Stimulated activated CD8-positive, alpha-beta memory T cell treated with anti-CD3 and anti-CD28 coated beads, Interleukin-4, amount 100 ng/mL, for 24 hours (primary cell): Measurements from ENCODE around the gene PLCH1.

Experiments used
- DNase-seq: peaks from one replicate; pipeline ENCODE4 v3.0.0-alpha.2; 2020; ENCODE audit warnings: low read depth

PLCH1 gene

GRCh38 chr3:155548195-155548594, 196.7 kb downstream of the PLCH1 start:
- no peak for DNase-seq

GRCh38 chr3:155535098-155535497, 209.8 kb downstream of the PLCH1 start:
- DNase-seq = no peak

GRCh38 chr3:155528579-155528978, 216.3 kb downstream of the PLCH1 start:
- DNase-seq = no peak

GRCh38 chr3:155525324-155525833, 219.5 kb downstream of the PLCH1 start:
- no peak for DNase-seq

GRCh38 chr3:155520463-155520862, 224.4 kb downstream of the PLCH1 start:
- DNase-seq = no peak

DNA sequence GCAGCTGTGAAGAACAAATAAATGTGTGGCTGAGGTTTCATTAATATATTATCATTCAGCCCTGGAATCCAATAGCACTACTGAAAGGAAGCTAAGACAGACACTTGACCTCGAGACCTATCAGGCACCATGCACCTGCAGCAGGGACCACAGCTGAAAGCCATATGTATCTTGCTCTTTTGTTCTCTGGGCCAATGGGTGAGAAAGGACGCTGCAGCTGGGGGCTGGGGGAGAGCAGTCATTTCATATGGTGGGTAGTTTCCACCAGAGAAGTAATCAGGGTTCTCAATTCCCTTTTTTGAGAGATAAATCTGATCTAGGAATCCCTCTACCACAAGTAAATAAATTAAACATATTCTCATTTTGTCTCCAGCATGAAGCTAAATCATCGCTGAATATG, 225.8 kb downstream of the PLCH1 start:
- DNase-seq = no peak

DNA sequence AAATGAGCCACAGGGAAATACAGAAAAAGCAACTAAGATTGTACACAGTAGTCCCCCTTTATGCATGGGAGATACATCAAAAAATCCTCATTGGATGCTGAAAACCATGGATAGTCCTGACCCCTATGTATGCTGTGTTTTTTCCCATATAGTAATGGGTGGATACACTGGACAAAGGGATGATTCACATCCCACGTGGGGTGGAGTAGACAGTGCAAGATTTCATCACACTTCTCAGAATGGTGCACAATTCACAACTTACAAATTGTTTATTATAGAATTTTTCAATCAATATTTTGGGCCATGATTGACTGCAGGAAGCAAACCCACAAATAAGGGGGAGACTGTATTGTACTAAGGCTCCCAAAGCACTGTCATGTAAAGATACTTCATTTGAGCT, 227.0 kb downstream of the PLCH1 start:
- no peak for DNase-seq

- DNase-seq = no peak
These were observed 228.4 kb downstream of the PLCH1 start for GRCh38 chr3:155516439-155516838.

- no peak for DNase-seq
These were observed 232.0 kb downstream of the PLCH1 start for GRCh38 chr3:155512867-155513261.

GRCh38 chr3:155512175-155512866, 232.6 kb downstream of the PLCH1 start:
- DNase-seq = no peak

- no peak for DNase-seq
These were observed 240.2 kb downstream of the PLCH1 start for GRCh38 chr3:155504682-155505081.

- DNase-seq = no peak
These were observed 242.2 kb downstream of the PLCH1 start for GRCh38 chr3:155502630-155503029.

DNA sequence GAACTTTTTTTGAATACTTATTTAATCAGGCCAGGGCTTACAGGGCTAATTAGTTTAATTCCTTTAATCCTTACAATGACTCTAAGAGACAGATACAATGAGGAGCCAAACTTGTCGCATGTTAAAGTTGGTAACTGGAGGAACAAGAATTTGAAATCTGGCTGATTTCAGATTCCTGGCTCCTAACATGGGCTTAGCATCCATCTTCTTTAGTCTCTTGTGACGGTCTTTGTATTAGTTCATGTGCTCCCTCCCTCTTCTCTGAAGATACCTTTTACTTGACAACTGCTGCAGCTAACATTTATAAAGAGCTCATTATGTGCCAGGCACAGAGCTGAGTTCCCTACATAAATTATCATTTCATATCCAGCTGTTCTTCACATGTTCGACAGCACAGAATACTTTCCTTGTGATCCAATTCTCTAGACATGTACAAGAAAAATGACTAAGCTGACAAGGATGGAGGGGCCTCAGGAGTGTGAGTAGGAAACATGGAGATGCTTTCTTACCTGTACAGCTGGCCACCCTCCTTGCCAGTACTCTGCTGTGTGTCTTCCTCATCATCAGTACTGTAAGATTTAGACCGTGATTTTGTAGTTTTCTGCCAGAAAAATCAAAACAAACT, 244.6 kb downstream of the PLCH1 start:
- DNase-seq = no peak

- DNase-seq = no peak
These were observed 246.8 kb downstream of the PLCH1 start for GRCh38 chr3:155497930-155498647.

- DNase-seq = no peak
These were observed 248.7 kb downstream of the PLCH1 start for GRCh38 chr3:155496206-155496605.

DNA sequence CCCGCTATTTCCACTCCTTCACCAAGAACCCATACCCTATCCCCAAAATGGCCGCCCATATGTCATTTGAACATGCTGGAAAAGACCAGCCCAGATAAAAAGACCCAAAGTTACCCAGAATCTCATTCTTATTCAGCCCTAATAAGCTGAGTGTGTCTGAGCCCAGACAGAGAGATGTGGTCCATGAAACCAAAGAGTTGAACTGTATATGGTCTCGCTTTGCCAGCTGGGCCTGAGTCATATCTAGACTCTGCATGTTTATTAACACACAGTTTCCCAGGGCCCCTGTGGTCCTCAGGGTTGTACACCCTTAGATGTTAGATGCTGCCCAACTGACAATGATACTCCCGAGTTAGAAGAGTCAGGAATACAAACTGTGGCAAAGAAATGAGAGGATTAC, 249.5 kb downstream of the PLCH1 start:
- no peak for DNase-seq

DNA sequence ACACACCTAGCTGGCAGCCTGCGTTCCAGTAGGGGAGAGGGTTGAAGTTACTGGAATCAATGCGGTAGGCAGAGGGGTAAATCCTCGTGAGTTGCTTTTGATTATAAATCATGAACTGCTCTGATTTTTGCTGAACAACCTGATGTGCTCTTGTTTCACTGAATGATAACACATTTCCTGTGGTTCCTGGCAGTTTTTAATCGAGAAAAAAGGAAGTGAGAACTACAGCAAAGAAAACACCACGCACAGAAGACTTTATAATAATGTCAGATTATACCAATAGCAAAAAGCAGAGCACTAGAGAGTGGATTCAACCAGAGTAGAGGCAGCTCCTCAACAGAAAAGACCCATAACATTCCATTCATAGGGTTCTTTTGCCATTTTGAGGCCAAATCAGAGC, 250.5 kb downstream of the PLCH1 start:
- DNase-seq = no peak

- DNase-seq = no peak
These were observed 252.0 kb downstream of the PLCH1 start for GRCh38 chr3:155492841-155493240.

GRCh38 chr3:155491696-155492095, 253.2 kb downstream of the PLCH1 start:
- DNase-seq = no peak

DNA sequence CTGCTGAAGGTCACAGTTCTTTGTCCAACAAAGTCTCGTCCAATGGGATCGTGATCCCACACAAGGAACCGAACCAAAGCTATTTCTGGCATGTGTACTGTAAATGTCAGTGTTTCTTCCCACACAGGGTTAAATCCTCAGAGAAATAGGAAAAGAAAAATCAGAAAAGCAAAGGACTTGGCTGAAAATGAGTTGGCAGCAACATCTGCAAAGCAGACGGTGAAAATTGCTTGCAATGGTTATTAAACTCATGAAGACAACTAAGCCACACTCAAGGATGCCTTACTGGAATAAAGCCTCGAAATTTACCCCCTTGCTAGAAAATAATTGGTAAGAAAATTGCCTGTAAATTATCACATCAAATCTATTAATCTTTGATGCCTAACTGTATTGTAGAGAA, 256.2 kb downstream of the PLCH1 start:
- no peak for DNase-seq

DNA sequence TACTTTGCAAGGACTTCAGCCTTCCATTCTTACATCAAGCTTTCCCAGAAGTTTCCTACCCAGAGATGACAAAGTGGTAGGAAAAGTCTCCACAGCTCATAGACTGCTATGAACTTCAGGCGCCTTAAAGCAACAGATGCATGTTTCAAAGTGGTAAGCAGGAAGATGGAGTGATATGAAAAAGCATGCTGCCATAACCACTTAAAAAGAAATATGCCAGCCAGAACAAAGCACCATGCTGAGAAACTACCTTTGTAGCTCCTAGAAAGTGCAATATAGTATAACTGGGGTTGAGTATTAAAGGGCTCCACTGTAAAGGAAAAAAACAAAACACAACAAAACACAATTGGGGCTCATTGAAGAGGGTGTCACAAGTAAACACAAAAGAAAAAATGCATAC, 259.0 kb downstream of the PLCH1 start:
- DNase-seq = no peak

DNA sequence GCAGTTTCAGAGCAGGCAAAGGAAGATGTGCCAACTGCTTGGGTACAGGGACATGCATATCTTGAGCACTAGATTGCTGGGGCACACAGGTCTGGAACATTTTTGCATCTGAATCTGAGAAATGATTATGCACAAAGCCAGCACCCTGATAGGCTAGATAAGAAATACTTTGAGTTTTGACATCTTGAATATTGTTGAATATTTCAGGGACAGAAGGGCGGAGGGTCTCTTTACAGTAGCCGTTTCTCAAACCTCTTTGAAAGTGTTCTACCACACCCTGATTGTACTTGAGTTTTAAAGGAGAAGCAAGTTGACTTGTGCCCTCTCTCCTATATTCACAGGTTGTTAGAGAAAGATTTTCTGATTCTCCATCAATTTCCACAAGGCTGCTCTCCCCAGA, 263.3 kb downstream of the PLCH1 start:
- DNase-seq = no peak

- DNase-seq = no peak
These were observed 263.8 kb downstream of the PLCH1 start for GRCh38 chr3:155481089-155481488.
